H9 (cell line): ENCODE data around the gene DPP10. TPM values are rescaled to one million over a fixed set of nuclear protein-coding genes. Genes with fewer than 3 reads are reported as not detected.

Experiments
- DNase-seq: peaks from one replicate; pipeline ENCODE4 v3.0.0-alpha.2; 2017
- H2AFZ ChIP-seq: one replicate; pipeline ENCODE4 v1.6.1; 2013; ENCODE audit warnings: mild to moderate bottlenecking, low read length, control low read depth, moderate library complexity
- H2AK5ac ChIP-seq: 2 replicates; pipeline ENCODE4 v1.6.1; 2013; ENCODE audit warnings: low read length, control low read depth, mixed read lengths; ENCODE audit not compliant: insufficient read length
- H2BK120ac ChIP-seq: one replicate; pipeline ENCODE4 v1.6.1; 2013; ENCODE audit warnings: low read depth, mild to moderate bottlenecking, low read length, control low read depth, inconsistent platforms; ENCODE audit not compliant: poor library complexity, severe bottlenecking
- H2BK12ac ChIP-seq: 2 replicates; pipeline ENCODE4 v1.6.1; 2013; ENCODE audit warnings: low read length, control low read depth, mixed read lengths, low read depth; ENCODE audit not compliant: insufficient read length
- H2BK15ac ChIP-seq: 2 replicates; pipeline ENCODE4 v1.6.1; 2013; ENCODE audit warnings: low read depth, low read length, control low read depth
- H2BK20ac ChIP-seq: one replicate; pipeline ENCODE4 v1.6.1; 2013; ENCODE audit warnings: low read depth, mild to moderate bottlenecking, low read length, control low read depth, inconsistent platforms; ENCODE audit not compliant: poor library complexity, severe bottlenecking
- H2BK5ac ChIP-seq: 2 replicates; pipeline ENCODE4 v1.6.1; 2013; ENCODE audit warnings: low read length, control low read depth, mixed read lengths; ENCODE audit not compliant: insufficient read length
- H3K14ac ChIP-seq: 2 replicates; pipeline ENCODE4 v1.6.1; 2013; ENCODE audit warnings: low read length, control low read depth; ENCODE audit not compliant: insufficient read depth
- H3K18ac ChIP-seq: 2 replicates; pipeline ENCODE4 v1.6.1; 2013; ENCODE audit warnings: low read depth, mild to moderate bottlenecking, mixed read lengths, low read length, control low read depth; ENCODE audit not compliant: insufficient read length
- H3K23ac ChIP-seq: 2 replicates; pipeline ENCODE4 v1.6.1; 2013; ENCODE audit warnings: low read length, control low read depth, mixed read lengths, low read depth; ENCODE audit not compliant: insufficient read length
- H3K23me2 ChIP-seq: 2 replicates; pipeline ENCODE4 v1.6.1; 2013; ENCODE audit warnings: low read depth, mild to moderate bottlenecking, mixed read lengths, low read length, control low read depth; ENCODE audit not compliant: insufficient read length, poor library complexity, severe bottlenecking
- H3K27ac ChIP-seq: 2 replicates; pipeline ENCODE4 v1.5.1; 2013; ENCODE audit warnings: low read length, control low read depth, mixed read lengths, low read depth; ENCODE audit not compliant: insufficient read length
- H3K27me3 ChIP-seq: 2 replicates; pipeline ENCODE4 v1.6.1; 2013; ENCODE audit warnings: low read length, control low read depth, inconsistent platforms; ENCODE audit not compliant: insufficient read depth
- H3K4ac ChIP-seq: 2 replicates; pipeline ENCODE4 v1.6.1; 2013; ENCODE audit warnings: low read depth, mild to moderate bottlenecking, control low read depth, inconsistent platforms, low read length, moderate library complexity
- H3K4me1 ChIP-seq: 2 replicates; pipeline ENCODE4 v1.6.1; 2013; ENCODE audit warnings: low read length, control low read depth, inconsistent platforms; ENCODE audit not compliant: insufficient read depth
- H3K4me2 ChIP-seq: 2 replicates; pipeline ENCODE4 v1.6.1; 2013; ENCODE audit warnings: low read length, control low read depth, mixed read lengths; ENCODE audit not compliant: insufficient read length, insufficient read depth
- H3K56ac ChIP-seq: 2 replicates; pipeline ENCODE4 v1.6.1; 2013; ENCODE audit warnings: low read depth, mild to moderate bottlenecking, mixed read lengths, low read length, control low read depth; ENCODE audit not compliant: insufficient read length
- H3K79me1 ChIP-seq: 2 replicates; pipeline ENCODE4 v1.6.1; 2013; ENCODE audit warnings: low read depth, mild to moderate bottlenecking, moderate library complexity, low read length, control low read depth, inconsistent platforms; ENCODE audit not compliant: insufficient read depth, poor library complexity, severe bottlenecking
- H3K79me2 ChIP-seq: 2 replicates; pipeline ENCODE4 v1.6.1; 2013; ENCODE audit warnings: low read length, control low read depth, inconsistent platforms; ENCODE audit not compliant: insufficient read depth
- H3K9ac ChIP-seq: 2 replicates; pipeline ENCODE4 v1.6.1; 2013; ENCODE audit warnings: low read length, control low read depth, mixed read lengths; ENCODE audit not compliant: insufficient read length; ENCODE audit errors: extremely low read depth
- H3K9me3 ChIP-seq: one replicate; pipeline ENCODE4 v1.6.1; 2013; ENCODE audit warnings: low read depth, low read length, inconsistent platforms; ENCODE audit not compliant: control insufficient read depth
- H3T11ph ChIP-seq: one replicate; pipeline ENCODE4 v1.6.1; 2013; ENCODE audit warnings: mild to moderate bottlenecking, low read length, control low read depth, inconsistent platforms
- H4K20me1 ChIP-seq: one replicate; pipeline ENCODE4 v1.6.1; 2013; ENCODE audit not compliant: control insufficient read depth, insufficient read length, insufficient read depth
- H4K5ac ChIP-seq: 2 replicates; pipeline ENCODE4 v1.6.1; 2013; ENCODE audit warnings: low read depth, mild to moderate bottlenecking, mixed read lengths, low read length, control low read depth; ENCODE audit not compliant: insufficient read length
- H4K8ac ChIP-seq: replicated peaks from 2 replicates; pipeline ENCODE4 v1.6.1; 2013; ENCODE audit warnings: low read length, control low read depth, mixed read lengths, low read depth; ENCODE audit not compliant: insufficient read length
- H4K91ac ChIP-seq: 2 replicates; pipeline ENCODE4 v1.6.1; 2013; ENCODE audit warnings: low read depth, mild to moderate bottlenecking, moderate library complexity, mixed read lengths, low read length, control low read depth; ENCODE audit not compliant: insufficient read length
- H3K27ac Mint-ChIP-seq, 3 experiments: 2 replicates in 2 of 3; 3 replicates in 1 of 3; pipeline ENCODE4 v1.8.0; 2020 to 2021; ENCODE audit warnings: mixed read lengths in 3 of 3, mild to moderate bottlenecking in 1 of 3, moderate library complexity in 1 of 3
- H3K27me3 Mint-ChIP-seq: 2 replicates; pipeline ENCODE4 v1.8.0; 2021; ENCODE audit warnings: low read depth, mild to moderate bottlenecking, moderate library complexity, mixed read lengths
- H3K36me3 Mint-ChIP-seq, 3 experiments: 2 replicates in 2 of 3; 3 replicates in 1 of 3; pipeline ENCODE4 v1.8.0; 2020 to 2021; ENCODE audit warnings: low read depth in 3 of 3, mixed read lengths in 3 of 3; ENCODE audit not compliant: insufficient read depth in 1 of 3
- H3K4me1 Mint-ChIP-seq, 2 experiments: 2 replicates each; pipeline ENCODE4 v1.8.0; 2020; ENCODE audit warnings: mixed read lengths in 2 of 2
- H3K4me3 Mint-ChIP-seq, 2 experiments: 2 replicates in 1 of 2; 3 replicates in 1 of 2; pipeline ENCODE4 v1.8.0; 2020 to 2021; ENCODE audit warnings: mild to moderate bottlenecking in 2 of 2, mixed read lengths in 2 of 2, moderate library complexity in 1 of 2
- H3K9me3 Mint-ChIP-seq, 2 experiments: 2 replicates in 1 of 2; 3 replicates in 1 of 2; pipeline ENCODE4 v1.8.0; 2020; ENCODE audit warnings: mild to moderate bottlenecking in 2 of 2, mixed read lengths in 2 of 2, moderate library complexity in 1 of 2
- WGBS: extraction: QIAGEN DNeasy Blood & Tissue Kit; methylation state at CpG from one replicate; pipeline ENCODE4 v1.1.7; 2013; ENCODE audit warnings: missing lambda C conversion rate, low lambda C conversion rate, mixed read lengths; ENCODE audit not compliant: insufficient read length; ENCODE audit errors: extremely low coverage; 5-methylcytosine and 5-hydroxymethylcytosine counted together
- total RNA-seq: library from RNA; stranded (reverse); gene quantifications from 2 replicates; pipeline ENCODE4 v1.2.1, GENCODE V29; 2021
- TF ChIP-seq, protein P1 (sequence below): fragments of 200-600 bp; sonication (generic); conservative IDR thresholded peaks from 3 replicates; pipeline ENCODE4 v1.8.0; 2021; ENCODE audit warnings: antibody characterized with exemption, mild to moderate bottlenecking

Gene DPP10
- total RNA-seq, 1 experiment from 2014 or later, result 11.3 TPM

DNA sequence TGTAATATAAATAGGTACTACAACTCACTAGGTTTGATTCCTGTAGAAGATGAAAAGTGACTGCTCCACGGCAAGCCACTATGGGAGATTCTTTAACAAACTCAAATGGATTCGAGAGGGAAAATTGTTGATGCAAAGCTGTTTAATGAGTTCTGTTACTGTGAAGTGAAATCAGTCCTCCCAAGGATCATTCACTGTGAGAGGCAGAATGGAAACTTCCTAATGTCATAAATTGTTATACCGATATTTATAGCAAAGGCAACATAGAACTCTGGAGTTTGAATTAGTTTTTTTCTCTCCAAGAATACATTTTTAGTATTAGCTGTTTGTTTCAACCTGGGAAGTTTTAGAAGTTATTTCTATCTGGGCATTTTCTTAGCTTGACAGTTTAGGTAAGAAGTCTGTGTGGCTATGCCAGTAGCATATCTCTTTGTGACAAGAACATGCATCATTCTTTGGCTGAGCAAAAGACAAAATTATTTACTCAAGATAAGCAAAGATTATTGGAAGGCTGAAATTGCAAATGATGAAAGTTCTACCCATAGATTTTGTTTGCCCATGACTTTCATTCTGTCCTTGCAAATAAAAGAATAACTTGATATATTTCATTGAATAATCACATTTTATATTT lies 979.7 kb downstream of the DPP10 start:
- Mint-ChIP-seq H3K27ac (no peak overlapping the region), H3K9me3 (peaks cover 10 to 13% of the 10 kb centered on the region in 2 experiments), H3K4me1 (peaks cover 8 to 9% of the 10 kb centered on the region in 2 experiments), H3K27me3 (no peaks in the 10 kb centered on the region), H3K4me3 (no peak overlapping the region), H3K36me3 (peaks cover 12 to 23% (median 16%) of the 10 kb centered on the region in 3 experiments)
- Histone ChIP-seq H2BK15ac (no peak overlapping the region), H2BK20ac (no peak overlapping the region), H3K14ac (no peak overlapping the region), H2BK120ac (no peak overlapping the region), H3K23ac (no peak overlapping the region), H4K8ac (no peak overlapping the region), H2AFZ (no peak overlapping the region), H2AK5ac (no peak overlapping the region), H2BK5ac (no peak overlapping the region), H3K9me3 (no peaks in the 10 kb centered on the region), H4K5ac (no peak overlapping the region), H3K18ac (no peak overlapping the region), H3T11ph (no peak overlapping the region), H3K4me2 (no peak overlapping the region), H3K79me1 (no peaks in the 10 kb centered on the region), H3K23me2 (no peaks in the 10 kb centered on the region), H4K20me1 (no peaks in the 10 kb centered on the region), H4K91ac (no peak overlapping the region), H3K27ac (no peak overlapping the region), H2BK12ac (no peak overlapping the region), H3K4me1 (no peaks in the 10 kb centered on the region), H3K9ac (no peak overlapping the region), H3K4ac (no peak overlapping the region), H3K79me2 (no peaks in the 10 kb centered on the region), H3K56ac (no peak overlapping the region), H3K27me3 (no peaks in the 10 kb centered on the region)
- DNase-seq, result no peak
- WGBS, result no CpG with 5 or more reads among the region's 3 CpGs
- TF ChIP-seq, protein P1, sequence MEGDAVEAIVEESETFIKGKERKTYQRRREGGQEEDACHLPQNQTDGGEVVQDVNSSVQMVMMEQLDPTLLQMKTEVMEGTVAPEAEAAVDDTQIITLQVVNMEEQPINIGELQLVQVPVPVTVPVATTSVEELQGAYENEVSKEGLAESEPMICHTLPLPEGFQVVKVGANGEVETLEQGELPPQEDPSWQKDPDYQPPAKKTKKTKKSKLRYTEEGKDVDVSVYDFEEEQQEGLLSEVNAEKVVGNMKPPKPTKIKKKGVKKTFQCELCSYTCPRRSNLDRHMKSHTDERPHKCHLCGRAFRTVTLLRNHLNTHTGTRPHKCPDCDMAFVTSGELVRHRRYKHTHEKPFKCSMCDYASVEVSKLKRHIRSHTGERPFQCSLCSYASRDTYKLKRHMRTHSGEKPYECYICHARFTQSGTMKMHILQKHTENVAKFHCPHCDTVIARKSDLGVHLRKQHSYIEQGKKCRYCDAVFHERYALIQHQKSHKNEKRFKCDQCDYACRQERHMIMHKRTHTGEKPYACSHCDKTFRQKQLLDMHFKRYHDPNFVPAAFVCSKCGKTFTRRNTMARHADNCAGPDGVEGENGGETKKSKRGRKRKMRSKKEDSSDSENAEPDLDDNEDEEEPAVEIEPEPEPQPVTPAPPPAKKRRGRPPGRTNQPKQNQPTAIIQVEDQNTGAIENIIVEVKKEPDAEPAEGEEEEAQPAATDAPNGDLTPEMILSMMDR, result no peak
